ENCODE data around the gene NFYB.

Gene NFYB

GRCh38 chr12:104155711-104156555, 17.9 kb upstream of the NFYB start:
- Histone ChIP-seq H3K4me3 (ENCODE audit: low read depth, low read length) (no peak overlapping the region), H3K4me1 (ENCODE audit: control insufficient read depth, insufficient read depth, low read length) (no peaks in the 10 kb centered on the region), H3K36me3 (ENCODE audit: control insufficient read depth, insufficient read depth, low read length) (no peaks in the 10 kb centered on the region), H3K9me3 (ENCODE audit: control insufficient read depth, insufficient read depth, low read depth, low read length) (no peaks in the 10 kb centered on the region), H3K27ac (ENCODE audit: low read depth, low read length) (no peak overlapping the region), H3K27me3 (ENCODE audit: control insufficient read depth, insufficient read depth, low read length) (no peaks in the 10 kb centered on the region), H3K9ac (ENCODE audit: low read length) (no peak overlapping the region)

- Histone ChIP-seq H3K9ac (ENCODE audit: low read length) (no peak overlapping the region), H3K4me3 (ENCODE audit: low read depth, low read length) (no peak overlapping the region), H3K27ac (ENCODE audit: low read depth, low read length) (no peak overlapping the region), H3K27me3 (ENCODE audit: control insufficient read depth, insufficient read depth, low read length) (no peaks in the 10 kb centered on the region), H3K4me1 (ENCODE audit: control insufficient read depth, insufficient read depth, low read length) (no peaks in the 10 kb centered on the region), H3K9me3 (ENCODE audit: control insufficient read depth, insufficient read depth, low read depth, low read length) (no peaks in the 10 kb centered on the region), H3K36me3 (ENCODE audit: control insufficient read depth, insufficient read depth, low read length) (no peaks in the 10 kb centered on the region)
These were observed 16.8 kb upstream of the NFYB start for GRCh38 chr12:104154806-104155205.

GRCh38 chr12:104154286-104154685, 16.3 kb upstream of the NFYB start:
- H3K27me3 ChIP-seq (ENCODE audit: control insufficient read depth, insufficient read depth, low read length), result no peaks in the 10 kb centered on the region
- H3K4me3 ChIP-seq (ENCODE audit: low read depth, low read length), result no peak overlapping the region
- H3K4me1 ChIP-seq (ENCODE audit: control insufficient read depth, insufficient read depth, low read length), result no peaks in the 10 kb centered on the region
- H3K9ac ChIP-seq (ENCODE audit: low read length), result no peak overlapping the region
- no peaks in the 10 kb centered on the region for H3K9me3 ChIP-seq (ENCODE audit: control insufficient read depth, insufficient read depth, low read depth, low read length)
- H3K27ac ChIP-seq (ENCODE audit: low read depth, low read length), result no peak overlapping the region
- H3K36me3 ChIP-seq (ENCODE audit: control insufficient read depth, insufficient read depth, low read length), result no peaks in the 10 kb centered on the region

GRCh38 chr12:104152685-104153241, 14.8 kb upstream of the NFYB start:
- no peak overlapping the region for H3K4me3 ChIP-seq (ENCODE audit: low read depth, low read length)
- H3K4me1 ChIP-seq (ENCODE audit: control insufficient read depth, insufficient read depth, low read length), result no peaks in the 10 kb centered on the region
- H3K36me3 ChIP-seq (ENCODE audit: control insufficient read depth, insufficient read depth, low read length), result no peaks in the 10 kb centered on the region
- H3K27ac ChIP-seq (ENCODE audit: low read depth, low read length), result no peak overlapping the region
- H3K27me3 ChIP-seq (ENCODE audit: control insufficient read depth, insufficient read depth, low read length), result no peaks in the 10 kb centered on the region
- H3K9ac ChIP-seq (ENCODE audit: low read length), result no peak overlapping the region
- no peaks in the 10 kb centered on the region for H3K9me3 ChIP-seq (ENCODE audit: control insufficient read depth, insufficient read depth, low read depth, low read length)

GRCh38 chr12:104150416-104150815, 12.4 kb upstream of the NFYB start:
- H3K4me3 ChIP-seq (ENCODE audit: low read depth, low read length), result no peak overlapping the region

GRCh38 chr12:104147346-104147745, 9.3 kb upstream of the NFYB start:
- no peak overlapping the region for H3K4me3 ChIP-seq (ENCODE audit: low read depth, low read length)
- H3K27me3 ChIP-seq (ENCODE audit: control insufficient read depth, insufficient read depth, low read length), result no peaks in the 10 kb centered on the region
- H3K4me1 ChIP-seq (ENCODE audit: control insufficient read depth, insufficient read depth, low read length), result no peaks in the 10 kb centered on the region
- no peaks in the 10 kb centered on the region for H3K36me3 ChIP-seq (ENCODE audit: control insufficient read depth, insufficient read depth, low read length)
- H3K27ac ChIP-seq (ENCODE audit: low read depth, low read length), result no peak overlapping the region
- H3K9ac ChIP-seq (ENCODE audit: low read length), result no peak overlapping the region
- H3K9me3 ChIP-seq (ENCODE audit: control insufficient read depth, insufficient read depth, low read depth, low read length), result no peaks in the 10 kb centered on the region

More at GRCh38 chr12:104150416-104150815, 12.4 kb upstream of the NFYB start:
- no peaks in the 10 kb centered on the region for H3K4me1 ChIP-seq (ENCODE audit: control insufficient read depth, insufficient read depth, low read length)
- no peaks in the 10 kb centered on the region for H3K27me3 ChIP-seq (ENCODE audit: control insufficient read depth, insufficient read depth, low read length)
- no peak overlapping the region for H3K9ac ChIP-seq (ENCODE audit: low read length)
- no peak overlapping the region for H3K27ac ChIP-seq (ENCODE audit: low read depth, low read length)
- H3K36me3 ChIP-seq (ENCODE audit: control insufficient read depth, insufficient read depth, low read length), result no peaks in the 10 kb centered on the region
- no peaks in the 10 kb centered on the region for H3K9me3 ChIP-seq (ENCODE audit: control insufficient read depth, insufficient read depth, low read depth, low read length)

- Histone ChIP-seq H3K4me3 (ENCODE audit: low read depth, low read length) (no peak overlapping the region), H3K27ac (ENCODE audit: low read depth, low read length) (no peak overlapping the region), H3K4me1 (ENCODE audit: control insufficient read depth, insufficient read depth, low read length) (peaks cover 2% of the 10 kb centered on the region), H3K36me3 (ENCODE audit: control insufficient read depth, insufficient read depth, low read length) (no peaks in the 10 kb centered on the region), H3K9ac (ENCODE audit: low read length) (no peak overlapping the region), H3K27me3 (ENCODE audit: control insufficient read depth, insufficient read depth, low read length) (no peaks in the 10 kb centered on the region), H3K9me3 (ENCODE audit: control insufficient read depth, insufficient read depth, low read depth, low read length) (no peaks in the 10 kb centered on the region)
These were observed 5.9 kb upstream of the NFYB start for GRCh38 chr12:104143918-104144317.

GRCh38 chr12:104143002-104143401, 5.0 kb upstream of the NFYB start:
- H3K36me3 ChIP-seq (ENCODE audit: control insufficient read depth, insufficient read depth, low read length), result no peaks in the 10 kb centered on the region
- no peak overlapping the region for H3K9ac ChIP-seq (ENCODE audit: low read length)
- no peaks in the 10 kb centered on the region for H3K27me3 ChIP-seq (ENCODE audit: control insufficient read depth, insufficient read depth, low read length)
- no peak overlapping the region for H3K27ac ChIP-seq (ENCODE audit: low read depth, low read length)
- H3K9me3 ChIP-seq (ENCODE audit: control insufficient read depth, insufficient read depth, low read depth, low read length), result no peaks in the 10 kb centered on the region
- H3K4me1 ChIP-seq (ENCODE audit: control insufficient read depth, insufficient read depth, low read length), result peaks cover 9% of the 10 kb centered on the region
- no peak overlapping the region for H3K4me3 ChIP-seq (ENCODE audit: low read depth, low read length)

GRCh38 chr12:104142543-104142942, 4.5 kb upstream of the NFYB start:
- no peaks in the 10 kb centered on the region for H3K9me3 ChIP-seq (ENCODE audit: control insufficient read depth, insufficient read depth, low read depth, low read length)
- no peak overlapping the region for H3K9ac ChIP-seq (ENCODE audit: low read length)
- H3K4me3 ChIP-seq (ENCODE audit: low read depth, low read length), result no peak overlapping the region
- peaks cover 9% of the 10 kb centered on the region for H3K4me1 ChIP-seq (ENCODE audit: control insufficient read depth, insufficient read depth, low read length)
- H3K27ac ChIP-seq (ENCODE audit: low read depth, low read length), result no peak overlapping the region
- no peaks in the 10 kb centered on the region for H3K36me3 ChIP-seq (ENCODE audit: control insufficient read depth, insufficient read depth, low read length)
- H3K27me3 ChIP-seq (ENCODE audit: control insufficient read depth, insufficient read depth, low read length), result no peaks in the 10 kb centered on the region

GRCh38 chr12:104138797-104139152, 765 bp upstream of the NFYB start:
- Histone ChIP-seq H3K9ac (ENCODE audit: low read length) (peak overlapping the region; percentile 82), H3K27me3 (ENCODE audit: control insufficient read depth, insufficient read depth, low read length) (no peaks in the 10 kb centered on the region), H3K27ac (ENCODE audit: low read depth, low read length) (peak overlapping the region; percentile 69; the same call in 1 of the 2 replicates)

GRCh38 chr12:104137001-104137901, 759 bp downstream of the NFYB start:
- Histone ChIP-seq H3K9ac (ENCODE audit: low read length) (peak overlapping the region; percentile 94), H3K27ac (ENCODE audit: low read depth, low read length) (peak overlapping the region; percentile 64), H3K4me1 (ENCODE audit: control insufficient read depth, insufficient read depth, low read length) (peaks cover 30% of the 10 kb centered on the region), H3K4me3 (ENCODE audit: low read depth, low read length) (peak overlapping the region; percentile 93), H3K27me3 (ENCODE audit: control insufficient read depth, insufficient read depth, low read length) (no peaks in the 10 kb centered on the region), H3K36me3 (ENCODE audit: control insufficient read depth, insufficient read depth, low read length) (peaks cover 28% of the 10 kb centered on the region), H3K9me3 (ENCODE audit: control insufficient read depth, insufficient read depth, low read depth, low read length) (no peaks in the 10 kb centered on the region)

More at GRCh38 chr12:104138797-104139152, 765 bp upstream of the NFYB start:
- Histone ChIP-seq H3K36me3 (ENCODE audit: control insufficient read depth, insufficient read depth, low read length) (peaks cover 13% of the 10 kb centered on the region), H3K9me3 (ENCODE audit: control insufficient read depth, insufficient read depth, low read depth, low read length) (no peaks in the 10 kb centered on the region), H3K4me1 (ENCODE audit: control insufficient read depth, insufficient read depth, low read length) (peaks cover 30% of the 10 kb centered on the region), H3K4me3 (ENCODE audit: low read depth, low read length) (peak overlapping the region; percentile 57)
